Gastrocnemius medialis (tissue), 4 donors: ENCODE measurements around the gene CTAGE15. TPM values are rescaled to one million over a fixed set of nuclear protein-coding genes. Genes with fewer than 3 reads are reported as not detected.
A peak's percentile ranks its signal among the peaks of the same experiment; 100 is the strongest.
"Not testable (repeated sequence)": the region's sequence is repeated elsewhere in the genome, so short reads cannot be mapped to it uniquely, and the experiment has no call there.

Source experiments
- ATAC-seq, 2 donors: fragments of 150-250 bp; one replicate each; pipeline ENCODE4 v1.9.1; 2016
- DNase-seq, 2 donors: peaks; one replicate each; pipeline ENCODE4 v3.0.0-alpha.2; 2019
- H3K27ac ChIP-seq, 4 donors: fragments of 200-600 bp; sonication (generic); 1 replicate in 1 of 4; 2 replicates in 3 of 4; pipeline ENCODE4 v1.5.1; 2016 to 2018; ENCODE audit warnings: mild to moderate bottlenecking in 2 of 4, moderate library complexity in 1 of 4
- H3K27me3 ChIP-seq, 3 donors: fragments of 200-600 bp; sonication (generic) in 2 of 3; 1 replicate in 1 of 3; 2 replicates in 2 of 3; pipeline versions ENCODE4 v1.5.1 to v1.6.0; 2016 to 2019; ENCODE audit warnings: mild to moderate bottlenecking in 1 of 3, moderate library complexity in 1 of 3
- H3K36me3 ChIP-seq, 2 donors: fragments of 200-600 bp; sonication (generic) in 1 of 2; one replicate each; pipeline ENCODE4 v1.5.1; 2017 to 2018
- H3K4me1 ChIP-seq, 2 donors: fragments of 200-600 bp; sonication (generic) in 1 of 2; one replicate each; pipeline ENCODE4 v1.5.1; 2016 to 2017; ENCODE audit warnings: mild to moderate bottlenecking in 2 of 2
- H3K4me3 ChIP-seq, 4 donors: fragments of 200-600 bp; sonication (generic) in 3 of 4; 1 replicate in 1 of 4; 2 replicates in 3 of 4; pipeline ENCODE4 v1.5.1; 2016 to 2019; ENCODE audit warnings: mild to moderate bottlenecking in 2 of 4
- H3K9me3 ChIP-seq, 3 donors: fragments of 200-600 bp; sonication (generic) in 2 of 3; 1 replicate in 1 of 3; 2 replicates in 2 of 3; pipeline ENCODE4 v1.5.1; 2016 to 2019
- CTCF ChIP-seq, 5 experiments: fragments of 450-650 bp in 3 of 5; fragments of 200-600 bp in 2 of 5; sonication (generic) in 2 of 5; IDR thresholded peaks in 4 of 5; conservative IDR thresholded peaks in 1 of 5; 1 replicate in 4 of 5; 2 replicates in 1 of 5; pipeline ENCODE4 v1.5.1; 2016 to 2019; ENCODE audit warnings: antibody characterized with exemption in 5 of 5, mild to moderate bottlenecking in 3 of 5, moderate library complexity in 3 of 5
- in situ Hi-C, 4 donors: fragments of 200-750 bp; cut with MboI; loops; one replicate each; pipeline versions ENCODE4 v1.15.0 to v1.8.0; 2017; ENCODE audit warnings: low sequenced_read_pairs in 4 of 4
- intact Hi-C: fragments of 100-400 bp; cut with DNase I; formaldehyde crosslinking; loops from one replicate; pipeline ENCODE4 v1.15.1; 2023; ENCODE audit warnings: low total_unique reads
- total RNA-seq, 4 donors: library from RNA; depleted of rRNA; stranded (reverse); fragments of >200 nt; gene quantifications; one replicate each; pipeline versions ENCODE4 v1.1.0 to v1.2.3, GENCODE V29; 2016

The CTAGE15 gene
- total RNA-seq, 4 donors from 2014 or later, result not detected

- DNase-seq, in situ Hi-C loops: not testable (repeated sequence)
Observed at GRCh38 chr7:143563306-143563705, 8.3 kb upstream of the CTAGE15 start.

GRCh38 chr7:143566001-143566400 lies 5.6 kb upstream of the CTAGE15 start:
- H3K27me3 ChIP-seq, H3K4me1 ChIP-seq, intact Hi-C loops, H3K4me3 ChIP-seq, H3K9me3 ChIP-seq, ATAC-seq, in situ Hi-C loops, H3K27ac ChIP-seq, H3K36me3 ChIP-seq, DNase-seq: not testable (repeated sequence)

More at GRCh38 chr7:143563306-143563705, 8.3 kb upstream of the CTAGE15 start:
- H3K4me1 ChIP-seq, H3K9me3 ChIP-seq, H3K27ac ChIP-seq, H3K27me3 ChIP-seq, H3K36me3 ChIP-seq, intact Hi-C loops, H3K4me3 ChIP-seq: not testable (repeated sequence)
- peak in 1 of 5 experiments; percentile 17 for TF ChIP-seq CTCF (IDR thresholded peaks at IDR 0.05 in 4 of 5, conservative IDR thresholded peaks at IDR 0.05 in 1 of 5)
- ATAC-seq, result peak; percentile 78 to 83

GRCh38 chr7:143588183-143588582 lies 16.6 kb downstream of the CTAGE15 start:
- H3K36me3 ChIP-seq, H3K27ac ChIP-seq, DNase-seq, ATAC-seq, in situ Hi-C loops, intact Hi-C loops, H3K27me3 ChIP-seq, H3K4me3 ChIP-seq, H3K9me3 ChIP-seq, H3K4me1 ChIP-seq: not testable (repeated sequence)

GRCh38 chr7:143589897-143590296 lies 18.3 kb downstream of the CTAGE15 start:
- H3K27me3 ChIP-seq, ATAC-seq, H3K9me3 ChIP-seq, H3K27ac ChIP-seq, H3K4me3 ChIP-seq, intact Hi-C loops, DNase-seq, H3K36me3 ChIP-seq, in situ Hi-C loops, H3K4me1 ChIP-seq: not testable (repeated sequence)

- H3K27me3 ChIP-seq, H3K36me3 ChIP-seq, DNase-seq, in situ Hi-C loops, H3K27ac ChIP-seq, intact Hi-C loops, ATAC-seq, H3K4me3 ChIP-seq, H3K4me1 ChIP-seq, H3K9me3 ChIP-seq: not testable (repeated sequence)
Observed at GRCh38 chr7:143598086-143598485, 26.5 kb downstream of the CTAGE15 start.

- H3K9me3 ChIP-seq, in situ Hi-C loops, DNase-seq, H3K4me3 ChIP-seq, H3K4me1 ChIP-seq, intact Hi-C loops, H3K36me3 ChIP-seq, H3K27me3 ChIP-seq, H3K27ac ChIP-seq: not testable (repeated sequence)
- peak in 1 of 2 donors; percentile 80 for ATAC-seq
Observed at GRCh38 chr7:143603549-143603948, 31.9 kb downstream of the CTAGE15 start.

GRCh38 chr7:143606088-143606487 lies 34.5 kb downstream of the CTAGE15 start:
- intact Hi-C loops, result not testable (repeated sequence)
- ATAC-seq, result peak; percentile 84 to 92

GRCh38 chr7:143615545-143615944 lies 43.9 kb downstream of the CTAGE15 start:
- DNase-seq, H3K36me3 ChIP-seq, intact Hi-C loops, ATAC-seq, in situ Hi-C loops, H3K27me3 ChIP-seq, H3K4me3 ChIP-seq, H3K4me1 ChIP-seq, H3K9me3 ChIP-seq, H3K27ac ChIP-seq: not testable (repeated sequence)

More at GRCh38 chr7:143606088-143606487, 34.5 kb downstream of the CTAGE15 start:
- H3K36me3 ChIP-seq, H3K9me3 ChIP-seq, DNase-seq, in situ Hi-C loops, H3K4me3 ChIP-seq, H3K27ac ChIP-seq, H3K4me1 ChIP-seq, H3K27me3 ChIP-seq: not testable (repeated sequence)

GRCh38 chr7:143617204-143617603 lies 45.6 kb downstream of the CTAGE15 start:
- H3K4me1 ChIP-seq, in situ Hi-C loops, H3K4me3 ChIP-seq, H3K9me3 ChIP-seq, intact Hi-C loops, DNase-seq, H3K36me3 ChIP-seq, H3K27me3 ChIP-seq, H3K27ac ChIP-seq: not testable (repeated sequence)
- ATAC-seq, result peak; percentile 70
